ENCODE measurements around the gene SORBS1.

The SORBS1 gene

GRCh38 chr10:95511314-95511713 lies 49.9 kb downstream of the SORBS1 start:
- DNase-seq = no peak

GRCh38 chr10:95509251-95509650 lies 51.9 kb downstream of the SORBS1 start:
- DNase-seq = no peak

GRCh38 chr10:95508730-95509129 lies 52.4 kb downstream of the SORBS1 start:
- DNase-seq = no peak

- no peak for DNase-seq
These were observed 55.0 kb downstream of the SORBS1 start for GRCh38 chr10:95506056-95506737.

GRCh38 chr10:95505641-95506040 lies 55.5 kb downstream of the SORBS1 start:
- DNase-seq = no peak

DNA sequence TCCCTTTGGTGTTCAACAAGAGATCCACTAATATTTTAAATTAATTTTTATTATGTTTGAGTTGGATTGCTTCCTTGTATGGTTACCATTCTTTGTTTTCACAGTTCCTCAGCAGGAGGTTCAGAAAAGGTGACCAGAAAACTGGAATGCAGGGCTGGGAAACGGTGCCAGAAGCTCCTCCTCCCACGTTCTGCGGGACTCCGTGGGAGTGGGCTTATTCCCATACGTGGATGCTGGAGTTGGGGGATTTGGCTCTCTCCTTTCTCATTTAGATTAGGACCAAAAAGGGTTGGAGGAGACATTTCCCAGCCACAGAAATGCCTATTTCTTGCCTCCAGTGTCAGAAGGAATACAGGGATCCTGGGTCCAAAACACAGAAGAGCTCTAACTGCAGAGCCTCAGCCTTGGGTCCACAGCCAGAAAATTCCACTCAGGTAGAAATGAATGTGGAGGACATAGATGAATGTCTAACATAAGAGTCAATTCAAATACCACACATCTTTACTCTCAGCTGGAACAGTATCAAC lies 56.0 kb downstream of the SORBS1 start:
- no peak for DNase-seq

DNA sequence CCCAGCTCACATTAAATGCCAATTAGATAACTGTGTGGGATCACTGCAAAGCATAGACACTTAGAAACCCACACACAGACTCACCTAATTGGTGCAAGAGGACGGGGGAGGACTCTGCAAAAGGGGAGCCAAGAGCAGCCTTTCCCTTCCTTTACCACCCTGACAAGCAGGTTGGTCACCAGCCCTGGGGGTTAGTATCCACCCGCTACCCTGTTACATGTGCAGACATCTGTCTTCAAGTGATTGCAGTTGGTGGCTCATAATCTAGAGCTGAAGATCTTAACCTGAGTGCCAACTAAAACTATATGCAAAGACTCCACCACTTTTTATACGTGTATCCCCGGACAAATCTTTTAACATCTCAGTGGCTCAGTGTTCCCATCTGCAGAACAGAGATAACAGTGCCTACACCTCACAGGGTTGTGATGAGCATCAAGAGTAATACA lies 56.9 kb downstream of the SORBS1 start:
- no peak for DNase-seq

DNA sequence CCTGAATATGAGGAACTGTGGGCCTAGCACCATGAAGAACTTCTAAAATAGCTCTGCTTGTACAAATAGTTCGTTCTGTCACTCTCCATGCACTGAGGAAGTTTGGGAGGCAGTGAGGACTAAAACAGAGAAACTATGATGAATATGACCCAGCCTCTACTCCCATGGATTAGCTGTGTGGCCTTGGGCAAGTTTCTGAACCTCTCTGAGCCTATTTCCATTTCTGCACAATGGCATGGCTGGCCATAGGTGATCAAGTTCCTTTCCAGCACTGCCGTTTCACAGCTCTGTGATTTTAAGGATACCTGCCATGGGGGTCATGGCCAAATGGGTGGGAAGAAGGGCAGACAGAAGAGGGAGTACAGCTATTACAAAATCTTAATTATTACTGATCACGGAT lies 57.6 kb downstream of the SORBS1 start:
- DNase-seq = no peak

DNA sequence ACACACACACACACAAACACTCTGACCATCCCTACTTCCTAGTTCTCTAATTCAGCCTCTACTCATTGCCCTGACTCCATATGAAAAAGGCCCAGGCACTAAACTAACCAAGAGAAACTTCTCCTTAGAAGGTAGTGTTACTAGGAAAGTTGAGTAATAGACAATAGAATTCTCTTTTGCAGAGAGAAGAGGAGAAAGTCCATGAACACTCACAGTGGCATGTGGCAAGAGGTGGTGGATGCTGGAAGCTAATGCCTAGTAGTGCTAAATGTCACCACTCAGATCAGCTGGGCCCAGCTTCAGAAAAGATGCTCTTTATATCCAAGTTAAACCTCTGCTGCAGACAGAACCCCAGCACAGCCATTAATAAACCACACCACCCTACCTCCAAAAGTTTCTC lies 58.2 kb downstream of the SORBS1 start:
- DNase-seq = no peak

- DNase-seq = no peak
These were observed 58.8 kb downstream of the SORBS1 start for GRCh38 chr10:95502377-95502776.

DNA sequence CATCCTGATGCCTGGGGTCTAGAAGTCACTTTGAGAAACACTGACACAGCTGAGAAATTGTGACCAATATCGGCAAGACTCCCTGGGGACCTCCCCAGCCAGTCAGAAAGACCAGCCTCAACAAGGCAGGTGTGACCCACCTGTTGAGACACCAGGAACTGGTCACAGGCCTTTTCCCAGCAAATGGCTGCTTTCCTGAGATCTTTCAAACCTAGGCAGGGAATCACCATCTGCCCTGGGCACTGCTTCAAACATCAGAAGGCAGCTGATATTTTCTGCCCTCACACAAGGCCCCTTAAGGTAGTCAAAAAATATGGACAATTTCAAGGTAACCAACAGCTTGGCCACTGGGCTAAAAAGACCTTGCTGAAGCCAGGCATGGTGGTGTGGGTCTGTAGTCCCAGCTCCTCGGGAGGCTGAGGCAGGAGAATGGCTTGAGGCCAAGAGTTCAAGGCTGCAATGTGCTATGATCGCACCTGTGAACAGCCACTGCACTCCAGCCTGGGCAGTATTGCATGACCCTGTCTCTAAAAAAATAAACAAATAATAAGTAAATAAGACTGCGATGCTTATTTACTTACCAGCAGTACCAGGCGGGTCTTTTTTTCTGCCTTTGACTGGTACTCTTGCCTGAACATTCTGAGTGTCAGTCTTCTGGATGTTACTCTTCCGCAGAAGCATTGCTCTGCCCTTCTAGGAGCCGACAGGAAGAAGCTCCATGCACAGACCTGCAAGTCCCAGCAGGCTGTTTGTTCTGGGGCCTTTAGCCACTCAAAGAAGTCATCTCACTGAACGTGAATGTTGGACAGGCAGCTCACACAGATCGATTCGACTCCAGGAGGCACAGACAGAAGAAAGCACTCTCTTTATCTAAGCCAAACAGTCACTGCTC lies 59.7 kb downstream of the SORBS1 start:
- DNase-seq = no peak

- no peak for DNase-seq
These were observed 60.5 kb downstream of the SORBS1 start for GRCh38 chr10:95500649-95501048.

GRCh38 chr10:95500097-95500496 lies 61.1 kb downstream of the SORBS1 start:
- DNase-seq = no peak

DNA sequence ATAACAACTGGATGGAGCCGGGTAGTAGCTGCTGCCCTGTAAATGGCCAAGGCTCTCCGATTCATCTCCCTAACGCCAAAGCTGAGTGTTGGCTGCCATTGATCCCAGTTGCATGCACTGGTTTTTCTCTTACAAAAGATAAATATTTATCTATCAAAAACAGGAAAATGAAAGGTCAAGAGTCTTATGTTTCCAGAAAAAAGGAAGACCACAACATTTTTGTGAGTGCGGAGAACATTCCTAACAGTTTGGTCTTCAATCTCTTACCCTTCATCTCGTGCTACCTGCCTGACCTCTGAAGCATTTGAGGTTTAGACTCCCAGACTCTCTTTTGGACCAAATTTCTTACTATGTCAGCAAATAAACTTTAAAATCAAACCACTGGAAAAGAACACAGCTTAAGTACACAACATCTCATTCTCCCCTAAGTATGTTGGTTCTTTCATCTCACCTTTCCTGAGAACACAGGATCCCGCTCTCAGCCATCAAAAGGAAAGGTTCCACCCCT lies 61.6 kb downstream of the SORBS1 start:
- DNase-seq = no peak

DNA sequence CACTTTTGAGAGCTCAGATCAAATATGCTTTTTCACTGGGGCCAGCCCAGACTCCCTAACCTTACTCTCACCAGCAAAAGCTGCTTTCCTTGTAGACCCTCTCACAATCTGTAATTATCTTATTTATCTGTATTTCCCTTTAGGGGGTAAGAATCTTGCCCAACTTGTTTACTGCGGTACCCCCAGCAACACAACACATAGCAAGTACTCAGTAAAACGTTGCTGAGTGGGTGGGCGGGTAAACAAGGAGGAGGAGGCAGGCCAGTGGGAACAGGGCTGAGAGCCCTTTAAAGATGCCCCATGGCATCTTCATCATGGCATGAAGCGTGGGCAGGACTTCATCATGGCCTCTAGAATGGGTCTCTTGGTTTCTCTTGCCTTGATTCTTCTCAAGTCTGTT lies 64.2 kb downstream of the SORBS1 start:
- no peak for DNase-seq

DNA sequence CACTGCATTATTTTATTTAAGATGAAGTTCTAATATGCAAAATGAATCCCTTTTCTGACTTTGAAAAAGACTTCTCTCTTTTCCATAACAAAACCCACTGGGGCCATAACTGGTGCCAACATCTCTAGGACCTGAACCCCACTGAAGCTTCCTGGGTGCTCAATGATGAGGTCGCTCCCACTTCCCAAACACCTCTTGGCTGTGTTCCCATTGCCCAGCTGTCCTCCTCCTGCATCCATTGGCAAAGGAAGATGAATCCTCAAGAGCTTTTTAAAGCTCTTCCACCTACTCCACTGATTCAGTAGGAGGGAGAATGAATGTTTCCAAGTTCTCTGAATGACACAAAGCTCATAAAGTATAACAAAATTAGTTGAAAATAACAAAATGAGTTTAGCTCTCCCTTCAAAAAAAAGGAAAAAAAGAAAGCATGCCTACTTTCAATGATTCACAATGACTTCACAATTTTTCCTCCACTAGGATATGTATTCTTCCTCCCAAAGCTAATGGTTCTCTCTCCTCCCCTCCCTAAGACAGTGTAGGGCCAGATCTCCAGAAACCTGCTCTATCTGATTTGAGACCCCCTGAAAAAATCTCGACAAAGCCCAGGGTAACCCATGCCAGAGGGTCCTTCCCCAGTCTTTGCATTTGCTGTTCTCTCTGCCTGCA lies 64.8 kb downstream of the SORBS1 start:
- DNase-seq = no peak

DNA sequence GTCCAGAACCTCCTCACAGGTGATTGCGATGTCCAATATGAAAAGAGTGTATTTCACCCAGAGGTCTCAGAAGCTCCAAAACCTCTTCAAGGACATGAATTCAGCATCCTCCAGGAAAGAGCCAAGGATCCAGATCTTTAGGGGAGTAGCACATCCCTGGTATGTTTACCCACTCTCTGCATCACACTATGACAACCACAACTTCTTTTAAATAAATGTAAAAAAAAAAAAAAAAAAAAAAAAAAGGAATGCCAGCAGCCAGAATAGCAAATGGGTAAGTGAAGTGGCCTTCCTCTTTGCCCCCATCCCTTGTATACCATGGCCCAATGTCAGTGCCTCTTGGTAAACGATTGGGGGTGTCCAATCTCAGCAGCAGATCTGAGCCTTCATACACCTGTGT lies 67.3 kb downstream of the SORBS1 start:
- no peak for DNase-seq

DNA sequence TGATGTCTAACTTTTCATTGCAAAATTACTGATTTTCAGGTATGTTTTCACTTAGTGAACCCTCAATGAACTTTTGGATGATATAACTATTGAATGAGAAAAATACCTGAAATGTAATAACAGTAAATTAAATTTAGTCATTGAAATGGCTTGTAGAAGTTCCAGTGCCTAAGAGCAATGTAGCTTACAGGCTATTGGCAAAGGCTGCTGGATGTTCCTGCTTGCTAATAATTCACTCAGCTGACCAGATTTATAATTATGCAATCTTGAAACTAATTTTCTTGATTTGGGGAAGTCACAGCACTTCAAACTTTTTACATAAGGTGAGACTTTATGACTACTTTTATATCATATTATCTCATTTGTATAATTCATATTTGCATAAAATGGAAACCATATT lies 73.2 kb downstream of the SORBS1 start:
- DNase-seq = no peak

- no peak for DNase-seq
These were observed 75.9 kb downstream of the SORBS1 start for GRCh38 chr10:95485056-95485844.

DNA sequence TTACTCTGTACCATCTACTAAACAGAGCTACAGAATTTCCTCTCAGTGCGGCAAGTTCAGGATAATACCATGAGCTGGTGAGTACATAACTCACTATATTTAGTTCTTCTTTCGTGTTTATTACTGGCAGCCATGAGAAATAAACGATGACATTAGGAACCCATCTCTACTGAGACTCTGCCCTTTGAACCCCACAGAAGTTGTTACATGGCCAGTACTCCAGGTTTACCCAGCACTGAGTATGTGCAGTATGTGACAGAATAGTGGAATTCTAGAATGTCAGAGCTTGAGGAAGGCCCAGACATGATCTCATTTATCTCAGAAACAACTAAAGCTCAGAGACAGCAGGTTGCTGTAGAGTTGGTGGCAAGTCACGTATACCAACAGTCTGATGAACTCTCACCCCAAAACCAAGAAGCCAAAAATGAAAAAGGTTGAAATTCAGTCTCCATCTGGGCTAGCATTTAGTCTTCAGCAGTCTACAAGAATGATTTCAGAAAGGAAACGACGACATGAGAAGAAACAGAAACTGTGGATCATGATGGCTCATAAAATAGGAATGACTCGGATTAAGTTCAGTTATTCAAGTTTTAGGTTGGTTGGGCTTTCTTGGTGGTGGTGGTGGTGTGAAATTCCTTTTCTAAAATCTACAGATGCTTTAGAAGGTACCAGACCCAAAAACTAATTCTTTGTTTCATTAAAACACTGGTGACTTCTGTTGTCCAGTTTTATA lies 78.5 kb downstream of the SORBS1 start:
- no peak for DNase-seq

GRCh38 chr10:95480901-95481491 lies 80.2 kb downstream of the SORBS1 start:
- DNase-seq = no peak

Data from CD4-positive, alpha-beta T cell treated with Interleukin-17A for 1 hour (primary cell).